IPS-18a (cell line): Measurements from ENCODE around the gene FXYD1.

Experiments
- H3K27ac ChIP-seq: one replicate; pipeline ENCODE4 v1.5.1; 2013; ENCODE audit warnings: low read length
- H3K27me3 ChIP-seq: one replicate; pipeline ENCODE4 v1.6.1; 2013; ENCODE audit warnings: mild to moderate bottlenecking, low read length; ENCODE audit not compliant: control insufficient read depth, insufficient read depth
- H3K36me3 ChIP-seq: one replicate; pipeline ENCODE4 v1.6.1; 2013; ENCODE audit warnings: low read depth, low read length; ENCODE audit not compliant: control insufficient read depth
- H3K4me1 ChIP-seq: one replicate; pipeline ENCODE4 v1.6.1; 2013; ENCODE audit warnings: low read depth, low read length; ENCODE audit not compliant: control insufficient read depth
- H3K4me3 ChIP-seq: one replicate; pipeline ENCODE4 v1.5.1; 2013; ENCODE audit warnings: low read length
- H3K9ac ChIP-seq: one replicate; pipeline ENCODE4 v1.6.1; 2013; ENCODE audit warnings: mild to moderate bottlenecking, low read length, moderate library complexity
- H3K9me3 ChIP-seq: one replicate; pipeline ENCODE4 v1.6.1; 2013; ENCODE audit warnings: low read depth, low read length; ENCODE audit not compliant: control insufficient read depth

The FXYD1 gene

GRCh38 chr19:35120492-35120891 lies 18.1 kb upstream of the FXYD1 start:
- H3K9ac ChIP-seq: no peak overlapping the region
- no peaks in the 10 kb centered on the region for H3K9me3 ChIP-seq
- H3K4me3 ChIP-seq: no peak overlapping the region
- no peaks in the 10 kb centered on the region for H3K27me3 ChIP-seq
- H3K27ac ChIP-seq: no peak overlapping the region
- peaks cover 12% of the 10 kb centered on the region for H3K4me1 ChIP-seq
- no peaks in the 10 kb centered on the region for H3K36me3 ChIP-seq

- Histone ChIP-seq H3K4me3 (no peak overlapping the region), H3K9ac (no peak overlapping the region), H3K27me3 (no peaks in the 10 kb centered on the region), H3K36me3 (no peaks in the 10 kb centered on the region), H3K27ac (no peak overlapping the region), H3K9me3 (no peaks in the 10 kb centered on the region), H3K4me1 (peaks cover 12% of the 10 kb centered on the region)
Observed at GRCh38 chr19:35120898-35121297, 17.7 kb upstream of the FXYD1 start.

- H3K4me3 ChIP-seq: no peak overlapping the region
- no peaks in the 10 kb centered on the region for H3K27me3 ChIP-seq
- no peaks in the 10 kb centered on the region for H3K36me3 ChIP-seq
- no peak overlapping the region for H3K9ac ChIP-seq
- no peaks in the 10 kb centered on the region for H3K9me3 ChIP-seq
- H3K27ac ChIP-seq: no peak overlapping the region
- H3K4me1 ChIP-seq: peaks cover 12% of the 10 kb centered on the region
Observed at GRCh38 chr19:35122687-35123551, 15.7 kb upstream of the FXYD1 start.

GRCh38 chr19:35123573-35123972 lies 15.1 kb upstream of the FXYD1 start:
- no peak overlapping the region for H3K9ac ChIP-seq
- H3K4me3 ChIP-seq: no peak overlapping the region
- H3K4me1 ChIP-seq: peaks cover 12% of the 10 kb centered on the region
- H3K9me3 ChIP-seq: no peaks in the 10 kb centered on the region
- no peak overlapping the region for H3K27ac ChIP-seq
- H3K36me3 ChIP-seq: no peaks in the 10 kb centered on the region
- no peaks in the 10 kb centered on the region for H3K27me3 ChIP-seq

GRCh38 chr19:35124098-35125060 lies 14.2 kb upstream of the FXYD1 start:
- H3K4me3 ChIP-seq: no peak overlapping the region
- H3K4me1 ChIP-seq: peaks cover 12% of the 10 kb centered on the region
- H3K27ac ChIP-seq: no peak overlapping the region

GRCh38 chr19:35125270-35125717 lies 13.3 kb upstream of the FXYD1 start:
- H3K4me1 ChIP-seq: peaks cover 12% of the 10 kb centered on the region
- no peak overlapping the region for H3K9ac ChIP-seq
- H3K4me3 ChIP-seq: no peak overlapping the region
- H3K27ac ChIP-seq: no peak overlapping the region
- H3K9me3 ChIP-seq: no peaks in the 10 kb centered on the region
- no peaks in the 10 kb centered on the region for H3K27me3 ChIP-seq
- no peaks in the 10 kb centered on the region for H3K36me3 ChIP-seq

More at GRCh38 chr19:35124098-35125060, 14.2 kb upstream of the FXYD1 start:
- H3K9me3 ChIP-seq: no peaks in the 10 kb centered on the region
- H3K9ac ChIP-seq: no peak overlapping the region
- no peaks in the 10 kb centered on the region for H3K27me3 ChIP-seq
- H3K36me3 ChIP-seq: no peaks in the 10 kb centered on the region

GRCh38 chr19:35125749-35126623 lies 12.6 kb upstream of the FXYD1 start:
- peaks cover 12% of the 10 kb centered on the region for H3K4me1 ChIP-seq
- H3K9ac ChIP-seq: no peak overlapping the region
- no peak overlapping the region for H3K27ac ChIP-seq
- no peaks in the 10 kb centered on the region for H3K27me3 ChIP-seq
- H3K9me3 ChIP-seq: no peaks in the 10 kb centered on the region
- no peak overlapping the region for H3K4me3 ChIP-seq
- no peaks in the 10 kb centered on the region for H3K36me3 ChIP-seq

- H3K36me3 ChIP-seq: no peaks in the 10 kb centered on the region
- no peak overlapping the region for H3K9ac ChIP-seq
- no peak overlapping the region for H3K27ac ChIP-seq
- no peak overlapping the region for H3K4me3 ChIP-seq
- no peaks in the 10 kb centered on the region for H3K27me3 ChIP-seq
- peaks cover 12% of the 10 kb centered on the region for H3K4me1 ChIP-seq
- no peaks in the 10 kb centered on the region for H3K9me3 ChIP-seq
Observed at GRCh38 chr19:35126624-35126959, 12.0 kb upstream of the FXYD1 start.

- H3K4me1 ChIP-seq: peaks cover 6% of the 10 kb centered on the region
- H3K9me3 ChIP-seq: no peaks in the 10 kb centered on the region
- H3K9ac ChIP-seq: no peak overlapping the region
- H3K27ac ChIP-seq: no peak overlapping the region
- H3K4me3 ChIP-seq: no peak overlapping the region
- no peaks in the 10 kb centered on the region for H3K27me3 ChIP-seq
- H3K36me3 ChIP-seq: no peaks in the 10 kb centered on the region
Observed at GRCh38 chr19:35127871-35128270, 10.8 kb upstream of the FXYD1 start.

- Histone ChIP-seq H3K4me3 (no peak overlapping the region), H3K27ac (no peak overlapping the region), H3K27me3 (no peaks in the 10 kb centered on the region), H3K36me3 (no peaks in the 10 kb centered on the region), H3K4me1 (no peaks in the 10 kb centered on the region), H3K9me3 (no peaks in the 10 kb centered on the region), H3K9ac (no peak overlapping the region)
Observed at GRCh38 chr19:35128398-35129057, 10.1 kb upstream of the FXYD1 start.
